ENCODE results near the gene CREBBP. TPM values are rescaled to one million over a fixed set of nuclear protein-coding genes. Genes with fewer than 3 reads are reported as not detected.

Gene CREBBP
- total and polyA plus RNA-seq, 7 donors: 7.1 to 54.9 (median 44.1) TPM

DNA sequence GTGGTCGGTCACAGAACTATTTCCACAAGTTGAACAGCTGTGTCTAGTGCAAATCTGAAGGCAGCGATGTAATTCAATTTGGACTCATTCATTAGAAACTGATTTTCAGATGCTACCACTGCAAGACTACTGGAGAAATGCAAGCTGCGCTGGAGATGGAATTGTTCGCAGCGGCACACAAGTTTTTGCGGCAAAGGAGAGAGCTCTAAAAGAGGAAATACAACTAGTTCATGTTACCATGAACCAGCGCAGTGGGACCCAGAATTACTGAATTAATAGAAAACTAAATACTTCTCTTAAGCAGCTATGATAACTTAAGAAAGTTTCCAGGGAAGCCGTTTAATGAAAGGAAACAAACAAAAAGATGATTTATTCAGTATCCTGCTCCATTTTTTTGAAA, 1.9 kb downstream of the CREBBP start:
- DNase-seq: no peak
- no peaks in the 10 kb centered on the region for H3K36me3 ChIP-seq (ENCODE audit: insufficient read depth in 1 of 2, low read depth in 1 of 2)
- intact Hi-C loops (cut with DNase I): loop anchor here in 1 of 2 donors (2.0 to 10.0 kb wide), 4 partner anchors 51 to 354 kb away; no protein-coding TSS in a partner anchor

DNA sequence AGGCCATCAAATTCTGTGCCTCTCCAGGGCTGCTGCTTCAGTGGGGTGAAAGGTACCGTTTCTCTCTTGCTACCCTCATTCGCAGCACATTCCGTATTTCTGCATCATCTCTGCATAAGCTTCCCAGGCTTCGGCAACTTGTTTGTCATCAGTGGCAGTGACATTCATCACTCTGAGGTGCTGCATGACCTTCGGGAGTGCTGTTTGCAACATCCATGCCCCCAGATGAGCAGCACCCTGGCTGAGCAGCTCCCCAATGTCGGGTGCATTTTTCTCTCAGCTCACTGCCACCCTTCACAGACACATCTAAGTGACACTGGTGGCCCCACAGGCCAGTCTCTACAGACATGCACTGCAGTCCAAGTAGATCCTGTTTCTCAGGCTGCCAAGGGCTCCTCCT, 3.8 kb downstream of the CREBBP start:
- no peaks in the 10 kb centered on the region for H3K36me3 ChIP-seq (ENCODE audit: insufficient read depth in 1 of 2, low read depth in 1 of 2)
- H3K4me3 ChIP-seq: peak overlapping the region; percentile 31
- peaks cover 70% of the 10 kb centered on the region for H3K4me1 ChIP-seq
- WGBS, 3 donors: 27 to 53% (median 32%) methylated on average over 6 of the region's 6 CpGs
- H3K27ac ChIP-seq: no peak overlapping the region
- intact Hi-C loops (cut with DNase I): loop anchor here in 1 of 2 donors (5.0 to 10.0 kb wide), 3 partner anchors 49 to 352 kb away; no protein-coding TSS in a partner anchor
- TF ChIP-seq, protein P1, sequence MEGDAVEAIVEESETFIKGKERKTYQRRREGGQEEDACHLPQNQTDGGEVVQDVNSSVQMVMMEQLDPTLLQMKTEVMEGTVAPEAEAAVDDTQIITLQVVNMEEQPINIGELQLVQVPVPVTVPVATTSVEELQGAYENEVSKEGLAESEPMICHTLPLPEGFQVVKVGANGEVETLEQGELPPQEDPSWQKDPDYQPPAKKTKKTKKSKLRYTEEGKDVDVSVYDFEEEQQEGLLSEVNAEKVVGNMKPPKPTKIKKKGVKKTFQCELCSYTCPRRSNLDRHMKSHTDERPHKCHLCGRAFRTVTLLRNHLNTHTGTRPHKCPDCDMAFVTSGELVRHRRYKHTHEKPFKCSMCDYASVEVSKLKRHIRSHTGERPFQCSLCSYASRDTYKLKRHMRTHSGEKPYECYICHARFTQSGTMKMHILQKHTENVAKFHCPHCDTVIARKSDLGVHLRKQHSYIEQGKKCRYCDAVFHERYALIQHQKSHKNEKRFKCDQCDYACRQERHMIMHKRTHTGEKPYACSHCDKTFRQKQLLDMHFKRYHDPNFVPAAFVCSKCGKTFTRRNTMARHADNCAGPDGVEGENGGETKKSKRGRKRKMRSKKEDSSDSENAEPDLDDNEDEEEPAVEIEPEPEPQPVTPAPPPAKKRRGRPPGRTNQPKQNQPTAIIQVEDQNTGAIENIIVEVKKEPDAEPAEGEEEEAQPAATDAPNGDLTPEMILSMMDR (IDR thresholded peaks at IDR 0.05): no peak
- H3K9me3 ChIP-seq: no peaks in the 10 kb centered on the region
- no peaks in the 10 kb centered on the region for H3K27me3 ChIP-seq (ENCODE audit: insufficient read depth in 3 of 3, low read length in 2 of 3)
- no peak for DNase-seq
- ATAC-seq: peak in 3 of 4 donors; percentile 20 to 33 (median 22)

More for the DNA sequence above, 1.9 kb downstream of the CREBBP start:
- no peaks in the 10 kb centered on the region for H3K27me3 ChIP-seq (ENCODE audit: insufficient read depth in 3 of 3, low read length in 2 of 3)
- ATAC-seq: no peak
- peak overlapping the region; percentile 90 for H3K4me3 ChIP-seq
- TF ChIP-seq, protein P1 (IDR thresholded peaks at IDR 0.05): no peak
- H3K4me1 ChIP-seq: peaks cover 51% of the 10 kb centered on the region
- H3K27ac ChIP-seq: no peak overlapping the region
- WGBS, 3 donors: 6 to 22% (median 8%) methylated on average over 8 of the region's 8 CpGs
- H3K9me3 ChIP-seq: no peaks in the 10 kb centered on the region

DNA sequence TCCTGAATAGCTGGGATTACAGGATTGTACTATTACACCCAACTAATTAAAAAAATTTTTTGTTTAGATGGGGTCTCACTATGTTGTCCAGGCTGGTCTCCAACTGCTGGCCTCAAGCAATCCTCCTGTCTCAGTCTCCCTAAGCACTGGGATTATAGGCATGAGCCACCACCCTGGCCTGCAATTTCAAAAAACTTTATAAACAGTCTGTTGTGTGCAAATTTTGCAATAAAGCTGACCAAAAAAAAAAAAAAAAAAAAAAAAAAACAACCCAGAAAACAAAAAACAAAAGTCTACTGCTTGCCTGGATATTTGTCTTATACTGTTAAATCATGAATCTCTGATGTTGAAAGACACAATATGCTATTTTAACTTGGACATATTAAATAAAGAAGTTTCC, 4.4 kb downstream of the CREBBP start:
- intact Hi-C loops (cut with DNase I): loop anchor here in 1 of 2 donors (5.0 to 10.0 kb wide), 3 partner anchors 49 to 351 kb away; no protein-coding TSS in a partner anchor
- H3K27ac ChIP-seq: no peak overlapping the region
- TF ChIP-seq, protein P1 (IDR thresholded peaks at IDR 0.05): no peak
- no peaks in the 10 kb centered on the region for H3K9me3 ChIP-seq
- peaks cover 75% of the 10 kb centered on the region for H3K4me1 ChIP-seq
- ATAC-seq (no peak), DNase-seq (no peak)
- peak overlapping the region; percentile 31 for H3K4me3 ChIP-seq
- H3K36me3 ChIP-seq (ENCODE audit: insufficient read depth in 1 of 2, low read depth in 1 of 2): no peaks in the 10 kb centered on the region
- H3K27me3 ChIP-seq (ENCODE audit: insufficient read depth in 3 of 3, low read length in 2 of 3): no peaks in the 10 kb centered on the region

DNA sequence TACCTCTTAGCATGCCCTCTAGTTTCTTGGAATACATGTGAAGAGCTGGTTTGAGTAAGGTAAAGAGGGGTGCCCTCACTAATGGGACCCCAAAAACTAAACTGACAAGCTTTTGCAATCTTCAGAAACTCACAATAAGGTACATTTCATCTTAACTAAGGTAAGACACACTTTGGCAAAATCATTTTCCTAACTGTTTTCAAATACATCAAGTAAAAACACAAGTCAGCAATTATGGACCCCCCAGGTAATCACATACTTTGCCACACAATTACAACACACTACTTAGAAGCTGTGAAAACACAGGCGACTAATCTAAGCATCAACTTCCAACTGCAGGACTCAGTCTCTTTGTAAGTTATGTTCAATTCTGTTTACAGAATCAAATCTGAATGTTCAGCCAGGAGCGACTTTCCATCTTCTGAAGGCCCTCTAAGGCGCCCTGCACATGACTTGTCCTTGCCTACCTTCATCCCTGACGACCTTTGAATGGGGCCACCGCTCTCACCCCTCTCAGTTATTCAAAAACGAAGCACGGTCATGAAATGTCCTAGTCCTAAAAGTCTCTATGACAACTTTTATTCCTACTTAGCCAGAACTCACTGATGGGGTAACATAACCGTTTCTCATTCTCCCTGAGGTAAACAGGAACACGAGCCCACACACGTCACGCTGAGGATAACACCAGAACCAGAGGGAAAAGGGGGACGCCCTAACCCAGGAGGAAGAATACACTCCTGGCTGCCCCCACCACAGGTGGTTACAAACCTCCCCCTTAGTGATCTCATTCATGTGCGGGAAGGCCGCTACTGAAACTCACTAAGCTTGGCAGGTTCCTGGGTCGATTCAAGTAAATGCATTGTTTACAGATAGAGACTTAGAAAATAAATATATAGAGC, 5.5 kb downstream of the CREBBP start:
- no peaks in the 10 kb centered on the region for H3K9me3 ChIP-seq
- intact Hi-C loops (cut with DNase I): loop anchor here (2.0 to 10.0 kb wide), 5 partner anchors 48 to 350 kb away; no protein-coding TSS in a partner anchor
- peak overlapping the region; percentile 73 for H3K27ac ChIP-seq
- TF ChIP-seq, protein P1 (IDR thresholded peaks at IDR 0.05): no peak
- H3K4me3 ChIP-seq: no peak overlapping the region
- no peak for ATAC-seq
- peaks cover 84% of the 10 kb centered on the region for H3K4me1 ChIP-seq
- no peaks in the 10 kb centered on the region for H3K36me3 ChIP-seq (ENCODE audit: insufficient read depth in 1 of 2, low read depth in 1 of 2)
- DNase-seq: no peak
- H3K27me3 ChIP-seq (ENCODE audit: insufficient read depth in 3 of 3, low read length in 2 of 3): no peaks in the 10 kb centered on the region
- 60 to 74% (median 61%) methylated on average over 15 of the region's 15 CpGs for WGBS, 3 donors

All from psoas muscle (tissue), 8 donors.